Measurements from ENCODE around the gene TMEM72. TPM values are rescaled to one million over a fixed set of nuclear protein-coding genes. Genes with fewer than 3 reads are reported as not detected.

TMEM72 gene
- total and polyA plus RNA-seq, 2 of the 13 experiments (the other 11 are each of a cell fraction or from before 2014, with no cell fraction given), result 0.04 TPM; not detected in 1

GRCh38 chr10:44980309-44981171 lies 69.4 kb downstream of the TMEM72 start (continued):
- TF ChIP-seq ZNF776 (CRISPR knock-in tag; IDR thresholded peaks at IDR 0.05) (no peak), ARID5B (CRISPR knock-in tag; IDR thresholded peaks at IDR 0.05) (peak; percentile 68; the same call in 1 of the 2 replicates), MED1 (CRISPR knock-in tag; IDR thresholded peaks at IDR 0.05) (peak; percentile 99), DPF2 (CRISPR knock-in tag; IDR thresholded peaks at IDR 0.05; ENCODE audit: borderline replicate concordance, low read depth) (peak; percentile 21; the same call in 1 of the 2 replicates), MAFG (CRISPR knock-in tag; IDR thresholded peaks at IDR 0.05) (no peak), TEAD2 (CRISPR knock-in tag; IDR thresholded peaks at IDR 0.05) (no peak), ZNF713 (CRISPR knock-in tag; IDR thresholded peaks at IDR 0.05) (no peak), NFAT5 (CRISPR knock-in tag; IDR thresholded peaks at IDR 0.05) (no peak), HIC2 (CRISPR knock-in tag; IDR thresholded peaks at IDR 0.05; ENCODE audit: low read depth) (peak; percentile 40; the same call in 1 of the 2 replicates), ZBTB37 (CRISPR knock-in tag; IDR thresholded peaks at IDR 0.05) (peak; percentile 60; the same call in 1 of the 2 replicates), HBP1 (CRISPR knock-in tag; IDR thresholded peaks at IDR 0.05; ENCODE audit: low read depth) (0 out of 2 replicates have a peak, but pooled peaks have one; percentile 23), ZNF740 (CRISPR knock-in tag; IDR thresholded peaks at IDR 0.05) (peak; percentile 94), FOXK1 (CRISPR knock-in tag; IDR thresholded peaks at IDR 0.05; ENCODE audit: borderline replicate concordance, low read depth) (peak; percentile 66; the same call in 1 of the 2 replicates)
